Panc1 (cell line): ENCODE data around the gene RNU6-7.

Experiments used
- CTCF ChIP-seq: fragments of 450-650 bp; IDR thresholded peaks from 2 replicates; pipeline ENCODE4 v1.5.1; 2017; ENCODE audit warnings: mild to moderate bottlenecking
- POLR2AphosphoS5 ChIP-seq: IDR thresholded peaks from 2 replicates; pipeline ENCODE4 v1.6.1; 2012; ENCODE audit warnings: mild to moderate bottlenecking, low read depth, low read length, moderate library complexity
- REST ChIP-seq, 2 experiments: IDR thresholded peaks; 2 replicates each; pipeline ENCODE4 v1.6.1; 2011 to 2012; ENCODE audit warnings: low read depth in 2 of 2, control low read depth in 1 of 2, low read length in 1 of 2, mild to moderate bottlenecking in 1 of 2, moderate library complexity in 1 of 2; ENCODE audit not compliant: insufficient read depth in 1 of 2
- TCF7L2 ChIP-seq: IDR thresholded peaks from 2 replicates; pipeline ENCODE4 v1.6.1; 2011; ENCODE audit warnings: mild to moderate bottlenecking, low read depth, low read length, inconsistent platforms

GRCh38 chr14:32217301-32217700, 15.5 kb downstream of the RNU6-7 start:
- TF ChIP-seq CTCF: no peak
- no peak for TF ChIP-seq POLR2AphosphoS5
- TF ChIP-seq TCF7L2: no peak
- no peak for TF ChIP-seq REST (IDR thresholded peaks at IDR 0.05; ENCODE audit: insufficient read depth in 1 of 2, low read depth in 2 of 2, low read length in 1 of 2)
